Measurements from ENCODE around the gene GMDS.

DNA sequence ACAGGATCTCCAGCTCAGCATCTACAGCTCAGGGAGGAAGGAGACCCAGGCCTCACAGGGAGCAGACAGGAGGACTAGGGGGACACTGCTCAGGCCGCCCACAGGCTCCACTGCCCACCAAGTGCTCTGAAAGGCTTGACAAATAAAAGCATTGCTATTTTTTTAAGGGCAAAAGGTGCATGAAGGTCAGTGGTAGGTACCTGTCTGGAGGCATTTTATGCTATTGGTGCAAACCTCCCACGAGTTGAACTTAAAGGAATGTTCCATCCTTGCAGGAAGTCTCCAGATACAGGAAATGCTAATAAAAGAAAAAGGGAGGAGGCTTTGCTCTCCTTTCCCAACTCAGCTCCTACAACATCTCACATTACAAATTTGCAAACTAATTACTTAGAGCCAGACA, 407.6 kb downstream of the GMDS start:
- TF ChIP-seq EZH2 (IDR thresholded peaks at IDR 0.05; ENCODE audit: low read length), result no peak
- TF ChIP-seq, protein P1, sequence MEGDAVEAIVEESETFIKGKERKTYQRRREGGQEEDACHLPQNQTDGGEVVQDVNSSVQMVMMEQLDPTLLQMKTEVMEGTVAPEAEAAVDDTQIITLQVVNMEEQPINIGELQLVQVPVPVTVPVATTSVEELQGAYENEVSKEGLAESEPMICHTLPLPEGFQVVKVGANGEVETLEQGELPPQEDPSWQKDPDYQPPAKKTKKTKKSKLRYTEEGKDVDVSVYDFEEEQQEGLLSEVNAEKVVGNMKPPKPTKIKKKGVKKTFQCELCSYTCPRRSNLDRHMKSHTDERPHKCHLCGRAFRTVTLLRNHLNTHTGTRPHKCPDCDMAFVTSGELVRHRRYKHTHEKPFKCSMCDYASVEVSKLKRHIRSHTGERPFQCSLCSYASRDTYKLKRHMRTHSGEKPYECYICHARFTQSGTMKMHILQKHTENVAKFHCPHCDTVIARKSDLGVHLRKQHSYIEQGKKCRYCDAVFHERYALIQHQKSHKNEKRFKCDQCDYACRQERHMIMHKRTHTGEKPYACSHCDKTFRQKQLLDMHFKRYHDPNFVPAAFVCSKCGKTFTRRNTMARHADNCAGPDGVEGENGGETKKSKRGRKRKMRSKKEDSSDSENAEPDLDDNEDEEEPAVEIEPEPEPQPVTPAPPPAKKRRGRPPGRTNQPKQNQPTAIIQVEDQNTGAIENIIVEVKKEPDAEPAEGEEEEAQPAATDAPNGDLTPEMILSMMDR (optimal IDR thresholded peaks at IDR 0.05 in 1 of 3, IDR thresholded peaks at IDR 0.05 in 1 of 3, conservative IDR thresholded peaks at IDR 0.05 in 1 of 3; ENCODE audit: extremely low read depth in 1 of 3, insufficient read depth in 2 of 3, low read length in 3 of 3), result no peak

Data from keratinocyte (primary cell).